H9 (cell line): ENCODE results near the gene MYT1. TPM values are rescaled to one million over a fixed set of nuclear protein-coding genes. Genes with fewer than 3 reads are reported as not detected.

Experiments
- DNase-seq: peaks from one replicate; pipeline ENCODE4 v3.0.0-alpha.2; 2017
- H2AFZ ChIP-seq: one replicate; pipeline ENCODE4 v1.6.1; 2013; ENCODE audit warnings: mild to moderate bottlenecking, low read length, control low read depth, moderate library complexity
- H2AK5ac ChIP-seq: 2 replicates; pipeline ENCODE4 v1.6.1; 2013; ENCODE audit warnings: low read length, control low read depth, mixed read lengths; ENCODE audit not compliant: insufficient read length
- H2BK120ac ChIP-seq: one replicate; pipeline ENCODE4 v1.6.1; 2013; ENCODE audit warnings: low read depth, mild to moderate bottlenecking, low read length, control low read depth, inconsistent platforms; ENCODE audit not compliant: poor library complexity, severe bottlenecking
- H2BK12ac ChIP-seq: 2 replicates; pipeline ENCODE4 v1.6.1; 2013; ENCODE audit warnings: low read length, control low read depth, mixed read lengths, low read depth; ENCODE audit not compliant: insufficient read length
- H2BK15ac ChIP-seq: 2 replicates; pipeline ENCODE4 v1.6.1; 2013; ENCODE audit warnings: low read depth, low read length, control low read depth
- H2BK20ac ChIP-seq: one replicate; pipeline ENCODE4 v1.6.1; 2013; ENCODE audit warnings: low read depth, mild to moderate bottlenecking, low read length, control low read depth, inconsistent platforms; ENCODE audit not compliant: poor library complexity, severe bottlenecking
- H2BK5ac ChIP-seq: 2 replicates; pipeline ENCODE4 v1.6.1; 2013; ENCODE audit warnings: low read length, control low read depth, mixed read lengths; ENCODE audit not compliant: insufficient read length
- H3K14ac ChIP-seq: 2 replicates; pipeline ENCODE4 v1.6.1; 2013; ENCODE audit warnings: low read length, control low read depth; ENCODE audit not compliant: insufficient read depth
- H3K18ac ChIP-seq: 2 replicates; pipeline ENCODE4 v1.6.1; 2013; ENCODE audit warnings: low read depth, mild to moderate bottlenecking, mixed read lengths, low read length, control low read depth; ENCODE audit not compliant: insufficient read length
- H3K23ac ChIP-seq: 2 replicates; pipeline ENCODE4 v1.6.1; 2013; ENCODE audit warnings: low read length, control low read depth, mixed read lengths, low read depth; ENCODE audit not compliant: insufficient read length
- H3K23me2 ChIP-seq: 2 replicates; pipeline ENCODE4 v1.6.1; 2013; ENCODE audit warnings: low read depth, mild to moderate bottlenecking, mixed read lengths, low read length, control low read depth; ENCODE audit not compliant: insufficient read length, poor library complexity, severe bottlenecking
- H3K27ac ChIP-seq: 2 replicates; pipeline ENCODE4 v1.5.1; 2013; ENCODE audit warnings: low read length, control low read depth, mixed read lengths, low read depth; ENCODE audit not compliant: insufficient read length
- H3K27me3 ChIP-seq: 2 replicates; pipeline ENCODE4 v1.6.1; 2013; ENCODE audit warnings: low read length, control low read depth, inconsistent platforms; ENCODE audit not compliant: insufficient read depth
- H3K4ac ChIP-seq: 2 replicates; pipeline ENCODE4 v1.6.1; 2013; ENCODE audit warnings: low read depth, mild to moderate bottlenecking, control low read depth, inconsistent platforms, low read length, moderate library complexity
- H3K4me1 ChIP-seq: 2 replicates; pipeline ENCODE4 v1.6.1; 2013; ENCODE audit warnings: low read length, control low read depth, inconsistent platforms; ENCODE audit not compliant: insufficient read depth
- H3K4me2 ChIP-seq: 2 replicates; pipeline ENCODE4 v1.6.1; 2013; ENCODE audit warnings: low read length, control low read depth, mixed read lengths; ENCODE audit not compliant: insufficient read length, insufficient read depth
- H3K56ac ChIP-seq: 2 replicates; pipeline ENCODE4 v1.6.1; 2013; ENCODE audit warnings: low read depth, mild to moderate bottlenecking, mixed read lengths, low read length, control low read depth; ENCODE audit not compliant: insufficient read length
- H3K79me1 ChIP-seq: 2 replicates; pipeline ENCODE4 v1.6.1; 2013; ENCODE audit warnings: low read depth, mild to moderate bottlenecking, moderate library complexity, low read length, control low read depth, inconsistent platforms; ENCODE audit not compliant: insufficient read depth, poor library complexity, severe bottlenecking
- H3K79me2 ChIP-seq: 2 replicates; pipeline ENCODE4 v1.6.1; 2013; ENCODE audit warnings: low read length, control low read depth, inconsistent platforms; ENCODE audit not compliant: insufficient read depth
- H3K9ac ChIP-seq: 2 replicates; pipeline ENCODE4 v1.6.1; 2013; ENCODE audit warnings: low read length, control low read depth, mixed read lengths; ENCODE audit not compliant: insufficient read length; ENCODE audit errors: extremely low read depth
- H3K9me3 ChIP-seq: one replicate; pipeline ENCODE4 v1.6.1; 2013; ENCODE audit warnings: low read depth, low read length, inconsistent platforms; ENCODE audit not compliant: control insufficient read depth
- H3T11ph ChIP-seq: one replicate; pipeline ENCODE4 v1.6.1; 2013; ENCODE audit warnings: mild to moderate bottlenecking, low read length, control low read depth, inconsistent platforms
- H4K20me1 ChIP-seq: one replicate; pipeline ENCODE4 v1.6.1; 2013; ENCODE audit not compliant: control insufficient read depth, insufficient read length, insufficient read depth
- H4K5ac ChIP-seq: 2 replicates; pipeline ENCODE4 v1.6.1; 2013; ENCODE audit warnings: low read depth, mild to moderate bottlenecking, mixed read lengths, low read length, control low read depth; ENCODE audit not compliant: insufficient read length
- H4K8ac ChIP-seq: replicated peaks from 2 replicates; pipeline ENCODE4 v1.6.1; 2013; ENCODE audit warnings: low read length, control low read depth, mixed read lengths, low read depth; ENCODE audit not compliant: insufficient read length
- H4K91ac ChIP-seq: 2 replicates; pipeline ENCODE4 v1.6.1; 2013; ENCODE audit warnings: low read depth, mild to moderate bottlenecking, moderate library complexity, mixed read lengths, low read length, control low read depth; ENCODE audit not compliant: insufficient read length
- H3K27ac Mint-ChIP-seq, 3 experiments: 2 replicates in 2 of 3; 3 replicates in 1 of 3; pipeline ENCODE4 v1.8.0; 2020 to 2021; ENCODE audit warnings: mixed read lengths in 3 of 3, mild to moderate bottlenecking in 1 of 3, moderate library complexity in 1 of 3
- H3K27me3 Mint-ChIP-seq: 2 replicates; pipeline ENCODE4 v1.8.0; 2021; ENCODE audit warnings: low read depth, mild to moderate bottlenecking, moderate library complexity, mixed read lengths
- H3K36me3 Mint-ChIP-seq, 3 experiments: 2 replicates in 2 of 3; 3 replicates in 1 of 3; pipeline ENCODE4 v1.8.0; 2020 to 2021; ENCODE audit warnings: low read depth in 3 of 3, mixed read lengths in 3 of 3; ENCODE audit not compliant: insufficient read depth in 1 of 3
- H3K4me1 Mint-ChIP-seq, 2 experiments: 2 replicates each; pipeline ENCODE4 v1.8.0; 2020; ENCODE audit warnings: mixed read lengths in 2 of 2
- H3K4me3 Mint-ChIP-seq, 2 experiments: 2 replicates in 1 of 2; 3 replicates in 1 of 2; pipeline ENCODE4 v1.8.0; 2020 to 2021; ENCODE audit warnings: mild to moderate bottlenecking in 2 of 2, mixed read lengths in 2 of 2, moderate library complexity in 1 of 2
- H3K9me3 Mint-ChIP-seq, 2 experiments: 2 replicates in 1 of 2; 3 replicates in 1 of 2; pipeline ENCODE4 v1.8.0; 2020; ENCODE audit warnings: mild to moderate bottlenecking in 2 of 2, mixed read lengths in 2 of 2, moderate library complexity in 1 of 2
- CTCF ChIP-seq: fragments of 200-600 bp; sonication (generic); conservative IDR thresholded peaks from 3 replicates; pipeline ENCODE4 v1.8.0; 2021; ENCODE audit warnings: antibody characterized with exemption, mild to moderate bottlenecking
- WGBS: extraction: QIAGEN DNeasy Blood & Tissue Kit; methylation state at CpG from one replicate; pipeline ENCODE4 v1.1.7; 2013; ENCODE audit warnings: missing lambda C conversion rate, low lambda C conversion rate, mixed read lengths; ENCODE audit not compliant: insufficient read length; ENCODE audit errors: extremely low coverage; 5-methylcytosine and 5-hydroxymethylcytosine counted together
- total RNA-seq: library from RNA; stranded (reverse); gene quantifications from 2 replicates; pipeline ENCODE4 v1.2.1, GENCODE V29; 2021

MYT1 gene
- total RNA-seq, 1 experiment from 2014 or later = 0.79 TPM

GRCh38 chr20:64179805-64180204 is 15.6 kb downstream of the MYT1 start:
- no peak overlapping the region for H2BK12ac ChIP-seq
- no peaks in the 10 kb centered on the region for H3K9me3 ChIP-seq
- no peak overlapping the region for H3K14ac ChIP-seq
- no peaks in the 10 kb centered on the region for H3K79me2 ChIP-seq
- H3K4me2 ChIP-seq = no peak overlapping the region
- WGBS = no CpG with 5 or more reads among the region's 6 CpGs
- no peak overlapping the region for H3K27ac ChIP-seq
- H4K20me1 ChIP-seq = no peaks in the 10 kb centered on the region
- TF ChIP-seq CTCF = no peak
- no peak overlapping the region for H3K23ac ChIP-seq
- no peak overlapping the region for H2BK20ac ChIP-seq
- Mint-ChIP-seq H3K27ac (no peak overlapping the region), H3K36me3 (peaks cover 4 to 10% (median 5%) of the 10 kb centered on the region in 3 experiments; a peak in 4 of 7 replicates), H3K27me3 (peaks cover 36% of the 10 kb centered on the region), H3K4me3 (no peak overlapping the region), H3K9me3 (peaks cover 5 to 7% of the 10 kb centered on the region in 2 experiments), H3K4me1 (peaks cover 20% of the 10 kb centered on the region in 2 experiments)
- H3K23me2 ChIP-seq = no peaks in the 10 kb centered on the region
- H3K27me3 ChIP-seq = no peaks in the 10 kb centered on the region
- no peak overlapping the region for H2BK120ac ChIP-seq
- H3K4ac ChIP-seq = no peak overlapping the region
- no peak overlapping the region for H3T11ph ChIP-seq
- H3K56ac ChIP-seq = no peak overlapping the region
- no peak overlapping the region for H2AK5ac ChIP-seq
- no peak overlapping the region for H4K5ac ChIP-seq
- no peak overlapping the region for H2AFZ ChIP-seq
- DNase-seq = no peak
- no peak overlapping the region for H2BK5ac ChIP-seq
- H3K18ac ChIP-seq = no peak overlapping the region
- no peaks in the 10 kb centered on the region for H3K79me1 ChIP-seq
- H2BK15ac ChIP-seq = no peak overlapping the region
- H4K8ac ChIP-seq = no peak overlapping the region
- no peak overlapping the region for H4K91ac ChIP-seq
- H3K4me1 ChIP-seq = no peaks in the 10 kb centered on the region
- H3K9ac ChIP-seq = no peak overlapping the region
